ENCODE data around the gene QSOX2. TPM values are rescaled to one million over a fixed set of nuclear protein-coding genes. Genes with fewer than 3 reads are reported as not detected.

The QSOX2 gene
- total RNA-seq, 2 donors from 2014 or later = 4.3 to 12.2 TPM

GRCh38 chr9:136173648-136174290, 71.8 kb downstream of the QSOX2 start:
- Histone ChIP-seq H3K4me1 (replicated peaks) (no peaks in the 10 kb centered on the region), H3K4me3 (no peak overlapping the region), H3K9me3 (no peaks in the 10 kb centered on the region), H3K36me3 (no peaks in the 10 kb centered on the region), H3K27me3 (replicated peaks; ENCODE audit: insufficient read depth) (no peaks in the 10 kb centered on the region), H3K27ac (no peak overlapping the region)
- TF ChIP-seq POLR2AphosphoS5 (IDR thresholded peaks at IDR 0.05) (no peak), POLR2A (IDR thresholded peaks at IDR 0.05) (no peak)
- TF ChIP-seq, protein P1, sequence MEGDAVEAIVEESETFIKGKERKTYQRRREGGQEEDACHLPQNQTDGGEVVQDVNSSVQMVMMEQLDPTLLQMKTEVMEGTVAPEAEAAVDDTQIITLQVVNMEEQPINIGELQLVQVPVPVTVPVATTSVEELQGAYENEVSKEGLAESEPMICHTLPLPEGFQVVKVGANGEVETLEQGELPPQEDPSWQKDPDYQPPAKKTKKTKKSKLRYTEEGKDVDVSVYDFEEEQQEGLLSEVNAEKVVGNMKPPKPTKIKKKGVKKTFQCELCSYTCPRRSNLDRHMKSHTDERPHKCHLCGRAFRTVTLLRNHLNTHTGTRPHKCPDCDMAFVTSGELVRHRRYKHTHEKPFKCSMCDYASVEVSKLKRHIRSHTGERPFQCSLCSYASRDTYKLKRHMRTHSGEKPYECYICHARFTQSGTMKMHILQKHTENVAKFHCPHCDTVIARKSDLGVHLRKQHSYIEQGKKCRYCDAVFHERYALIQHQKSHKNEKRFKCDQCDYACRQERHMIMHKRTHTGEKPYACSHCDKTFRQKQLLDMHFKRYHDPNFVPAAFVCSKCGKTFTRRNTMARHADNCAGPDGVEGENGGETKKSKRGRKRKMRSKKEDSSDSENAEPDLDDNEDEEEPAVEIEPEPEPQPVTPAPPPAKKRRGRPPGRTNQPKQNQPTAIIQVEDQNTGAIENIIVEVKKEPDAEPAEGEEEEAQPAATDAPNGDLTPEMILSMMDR (IDR thresholded peaks at IDR 0.05) = no peak
- WGBS = 87% methylated on average over 12 of the region's 14 CpGs
- intact Hi-C loops (cut with DNase I) = no loop called here
- no peak for DNase-seq (ENCODE audit: low spot score)

DNA sequence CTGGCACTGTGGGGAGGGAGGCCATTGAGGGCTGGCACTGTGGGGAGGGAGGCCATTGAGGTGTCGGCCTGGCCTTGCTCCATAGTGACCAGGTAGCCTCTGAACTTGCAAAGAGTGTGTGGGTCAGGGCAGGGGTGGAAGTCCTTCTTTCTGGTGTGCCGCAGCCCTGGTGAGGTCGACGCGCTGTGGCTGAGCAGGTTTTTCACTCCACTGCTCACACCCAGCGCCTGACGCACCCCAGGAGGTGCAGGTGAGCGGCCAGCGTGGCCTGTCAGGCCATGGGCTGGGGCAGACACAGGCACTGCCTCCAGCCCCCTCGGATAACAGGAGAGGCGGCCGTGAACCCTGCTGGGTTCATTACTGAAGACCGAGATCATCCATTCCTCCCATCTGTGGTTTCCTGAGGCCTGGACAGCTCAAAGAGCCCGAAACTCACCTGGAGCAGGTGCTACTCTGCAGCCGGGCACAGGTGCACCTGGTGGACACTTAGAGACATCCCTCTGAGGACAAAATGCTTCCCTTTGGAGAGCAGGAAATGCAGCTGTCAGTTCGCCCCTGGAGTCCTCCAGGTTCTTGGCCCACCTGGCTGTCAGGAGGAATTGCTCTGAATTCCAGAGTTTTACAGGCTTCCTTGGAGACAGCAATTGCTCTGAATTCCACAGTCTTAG, 73.1 kb downstream of the QSOX2 start:
- intact Hi-C loops (cut with DNase I) = no loop called here
- Histone ChIP-seq H3K9me3 (no peaks in the 10 kb centered on the region), H3K4me1 (replicated peaks) (no peaks in the 10 kb centered on the region), H3K4me3 (no peak overlapping the region), H3K27ac (no peak overlapping the region), H3K27me3 (replicated peaks; ENCODE audit: insufficient read depth) (no peaks in the 10 kb centered on the region), H3K36me3 (no peaks in the 10 kb centered on the region)
- TF ChIP-seq, protein P1 (IDR thresholded peaks at IDR 0.05) = no peak
- TF ChIP-seq POLR2A (IDR thresholded peaks at IDR 0.05) = no peak
- TF ChIP-seq POLR2AphosphoS5 (IDR thresholded peaks at IDR 0.05) = no peak
- no peak for DNase-seq (ENCODE audit: low spot score)
- WGBS = 86% methylated on average over 16 of the region's 16 CpGs

- Histone ChIP-seq H3K4me1 (replicated peaks) (no peaks in the 10 kb centered on the region), H3K4me3 (no peak overlapping the region), H3K27me3 (replicated peaks; ENCODE audit: insufficient read depth) (no peaks in the 10 kb centered on the region), H3K27ac (no peak overlapping the region), H3K36me3 (no peaks in the 10 kb centered on the region), H3K9me3 (no peaks in the 10 kb centered on the region)
- 76% methylated on average over 11 of the region's 11 CpGs for WGBS
- TF ChIP-seq, protein P1 (IDR thresholded peaks at IDR 0.05) = no peak
- no peak for TF ChIP-seq POLR2A (IDR thresholded peaks at IDR 0.05)
- no peak for TF ChIP-seq POLR2AphosphoS5 (IDR thresholded peaks at IDR 0.05)
- intact Hi-C loops (cut with DNase I) = no loop called here
- no peak for DNase-seq (ENCODE audit: low spot score)
Observed at GRCh38 chr9:136171801-136172411, 73.7 kb downstream of the QSOX2 start.

DNA sequence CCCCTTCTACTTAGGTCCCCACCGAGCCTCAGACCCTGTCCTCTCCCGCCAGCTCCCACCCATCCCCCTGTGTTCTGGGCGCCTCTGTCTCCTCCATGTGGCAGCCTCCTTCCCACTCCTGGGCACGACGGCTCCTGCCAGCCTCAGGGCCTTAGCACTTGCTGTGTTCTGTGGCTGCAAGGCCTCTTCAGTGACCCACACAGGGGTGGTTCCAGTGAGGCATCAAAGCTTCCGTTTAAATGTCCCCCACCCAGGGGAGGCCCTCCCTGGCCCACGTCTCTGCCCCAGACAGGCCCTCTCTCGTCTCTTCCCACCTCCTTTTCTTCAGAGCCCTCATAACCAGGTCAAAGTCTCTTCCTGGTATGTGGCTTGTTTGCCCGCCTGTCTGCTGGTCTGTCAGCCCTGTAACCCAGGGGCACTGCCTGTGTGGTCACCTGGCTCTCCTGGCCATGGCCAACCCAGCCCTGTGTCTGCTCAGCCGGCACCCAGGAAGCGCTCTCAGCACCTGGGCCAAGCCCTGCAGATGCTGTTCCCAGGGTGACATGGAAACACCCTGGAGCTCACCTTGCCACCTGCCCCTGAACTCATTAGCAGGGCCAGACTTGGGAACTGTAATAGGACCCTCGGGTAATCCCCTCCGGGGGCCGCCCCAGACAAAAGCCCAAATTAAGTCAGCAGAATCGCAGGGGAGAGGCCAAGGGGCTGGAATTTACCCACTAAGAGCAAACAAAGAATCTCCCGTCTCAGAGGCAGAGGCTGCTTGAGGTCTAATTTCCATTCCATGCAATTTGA, 74.4 kb downstream of the QSOX2 start:
- WGBS = 43% methylated on average over 16 of the region's 16 CpGs
- intact Hi-C loops (cut with DNase I) = no loop called here
- no peak overlapping the region for H3K27ac ChIP-seq
- DNase-seq (ENCODE audit: low spot score) = no peak
- no peak overlapping the region for H3K4me3 ChIP-seq
- no peaks in the 10 kb centered on the region for H3K4me1 ChIP-seq (replicated peaks)
- no peaks in the 10 kb centered on the region for H3K36me3 ChIP-seq
- no peaks in the 10 kb centered on the region for H3K9me3 ChIP-seq
- H3K27me3 ChIP-seq (replicated peaks; ENCODE audit: insufficient read depth) = no peaks in the 10 kb centered on the region
- TF ChIP-seq, protein P1 (IDR thresholded peaks at IDR 0.05) = no peak
- no peak for TF ChIP-seq POLR2A (IDR thresholded peaks at IDR 0.05)
- no peak for TF ChIP-seq POLR2AphosphoS5 (IDR thresholded peaks at IDR 0.05)
